Keratinocyte (primary cell): Measurements from ENCODE around the gene PCDHA6. TPM values are rescaled to one million over a fixed set of nuclear protein-coding genes. Genes with fewer than 3 reads are reported as not detected.

Experiments used
- DNase-seq: peaks from one replicate; pipeline ENCODE4 v3.0.0-alpha.2; 2011; ENCODE audit warnings: low read depth, missing footprints, low spot score
- FAIRE-seq: peaks from 2 replicates; lab custom pipeline; 2011; peaks lifted over from hg19 to GRCh38; lab: Jason Lieb, UNC
- H2AFZ ChIP-seq: 2 replicates; pipeline ENCODE4 v1.6.0; 2012; ENCODE audit warnings: low read length, control low read depth, inconsistent platforms; ENCODE audit not compliant: control insufficient read depth
- H3K27ac ChIP-seq: 2 replicates; pipeline ENCODE4 v1.5.1; 2011; ENCODE audit warnings: low read length; ENCODE audit not compliant: control insufficient read depth, insufficient read depth
- H3K27me3 ChIP-seq: 3 replicates; pipeline ENCODE4 v1.6.0; 2011; ENCODE audit warnings: low read length; ENCODE audit not compliant: control insufficient read depth, insufficient read depth; ENCODE audit errors: extremely low read depth
- H3K36me3 ChIP-seq, 2 experiments: 2 replicates in 1 of 2; 3 replicates in 1 of 2; pipeline ENCODE4 v1.5.1; 2011; ENCODE audit warnings: low read length in 2 of 2, mild to moderate bottlenecking in 1 of 2; ENCODE audit not compliant: control insufficient read depth in 2 of 2, insufficient read depth in 2 of 2; ENCODE audit errors: extremely low read depth in 1 of 2
- H3K4me1 ChIP-seq: 3 replicates; pipeline ENCODE4 v1.5.1; 2011; ENCODE audit warnings: low read length; ENCODE audit not compliant: control insufficient read depth, insufficient read depth; ENCODE audit errors: extremely low read depth
- H3K4me2 ChIP-seq: 3 replicates; pipeline ENCODE4 v1.6.0; 2011; ENCODE audit warnings: low read depth, low read length; ENCODE audit not compliant: control insufficient read depth, insufficient read depth; ENCODE audit errors: extremely low read depth
- H3K4me3 ChIP-seq, 3 experiments: fragments of 200-600 bp in 1 of 3; sonication (generic) in 1 of 3; 2 replicates in 2 of 3; 3 replicates in 1 of 3; pipeline ENCODE4 v1.5.1; 2011 to 2016; ENCODE audit warnings: low read length in 3 of 3, mild to moderate bottlenecking in 3 of 3, control low read depth in 2 of 3, inconsistent platforms in 1 of 3, low read depth in 1 of 3, mixed read lengths in 1 of 3, mixed run types in 1 of 3, moderate library complexity in 1 of 3; ENCODE audit not compliant: control insufficient read depth in 2 of 3, insufficient read depth in 2 of 3; ENCODE audit errors: extremely low read depth in 1 of 3
- H3K79me2 ChIP-seq: 2 replicates; pipeline ENCODE4 v1.6.0; 2012; ENCODE audit warnings: low read length; ENCODE audit not compliant: control insufficient read depth, insufficient read depth
- H3K9ac ChIP-seq: 3 replicates; pipeline ENCODE4 v1.6.0; 2011; ENCODE audit warnings: low read length; ENCODE audit not compliant: control insufficient read depth, insufficient read depth; ENCODE audit errors: extremely low read depth
- H3K9me1 ChIP-seq: 3 replicates; pipeline ENCODE4 v1.6.0; 2011; ENCODE audit warnings: low read length; ENCODE audit not compliant: control insufficient read depth, insufficient read depth; ENCODE audit errors: extremely low read depth
- H3K9me3 ChIP-seq: 2 replicates; pipeline ENCODE4 v1.5.1; 2012; ENCODE audit warnings: low read depth, low read length; ENCODE audit not compliant: control insufficient read depth
- H4K20me1 ChIP-seq: 3 replicates; pipeline ENCODE4 v1.6.0; 2011; ENCODE audit warnings: low read length; ENCODE audit not compliant: control insufficient read depth, insufficient read depth; ENCODE audit errors: extremely low read depth
- EZH2 ChIP-seq: IDR thresholded peaks from one replicate; pipeline ENCODE4 v1.6.1; 2012; ENCODE audit warnings: inconsistent platforms, mild to moderate bottlenecking, low read length, moderate library complexity
- dilution Hi-C: fragments of 300-500 bp; cut with MboI; formaldehyde crosslinking; loops from one replicate; pipeline ENCODE4 v1.7.0; 2020; ENCODE audit warnings: low sequenced_read_pairs; ENCODE audit not compliant: extremely low pct_ligation_motif_present
- polyA plus RNA-seq, 5 experiments: library from polyadenylated mRNA; depleted of rRNA in 3 of 5; stranded (reverse) in 3 of 5; stranded (forward) in 1 of 5; unstranded in 1 of 5; fragments of >200 nt; gene quantifications; 1 replicate in 1 of 5; 2 replicates in 3 of 5; 3 replicates in 1 of 5; pipeline versions ENCODE4 v1.2.1 to v1.2.3, GENCODE V29; 2011 to 2012; ENCODE audit warnings: missing spikeins in 2 of 5, low read depth in 1 of 5, low replicate concordance in 1 of 5
- TF ChIP-seq, protein P1 (sequence below), 3 experiments: IDR thresholded peaks in 1 of 3; conservative IDR thresholded peaks in 1 of 3; optimal IDR thresholded peaks in 1 of 3; 2 replicates in 2 of 3; 3 replicates in 1 of 3; pipeline versions ENCODE3 to v1.5.1; 2011; ENCODE audit warnings: low read length in 3 of 3, mild to moderate bottlenecking in 3 of 3, moderate library complexity in 2 of 3, control low read depth in 1 of 3, inconsistent platforms in 1 of 3; ENCODE audit not compliant: insufficient read depth in 2 of 3; ENCODE audit errors: extremely low read depth in 1 of 3

Gene PCDHA6
- polyA plus RNA-seq, 1 donor (not counting 4 experiments of a cell fraction or from before 2014, with no cell fraction given): 0.04 TPM

DNA sequence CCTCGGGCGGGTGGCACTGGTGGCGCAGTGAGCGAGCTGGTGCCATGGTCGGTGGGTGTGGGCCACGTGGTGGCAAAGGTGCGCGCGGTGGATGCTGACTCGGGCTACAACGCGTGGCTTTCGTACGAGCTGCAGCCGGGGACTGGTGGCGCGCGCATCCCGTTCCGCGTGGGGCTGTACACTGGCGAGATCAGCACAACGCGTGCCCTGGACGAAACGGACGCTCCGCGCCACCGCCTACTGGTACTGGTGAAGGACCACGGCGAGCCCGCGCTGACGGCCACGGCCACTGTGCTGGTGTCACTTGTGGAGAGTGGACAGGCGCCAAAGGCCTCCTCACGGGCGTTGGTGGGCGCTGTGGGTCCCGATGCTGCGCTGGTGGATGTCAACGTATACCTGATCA is 18.9 kb upstream of the PCDHA6 start:
- no peaks in the 10 kb centered on the region for H3K79me2 ChIP-seq
- peaks cover 2% of the 10 kb centered on the region for H3K9me3 ChIP-seq
- no peak overlapping the region for H3K27ac ChIP-seq
- TF ChIP-seq, protein P1, sequence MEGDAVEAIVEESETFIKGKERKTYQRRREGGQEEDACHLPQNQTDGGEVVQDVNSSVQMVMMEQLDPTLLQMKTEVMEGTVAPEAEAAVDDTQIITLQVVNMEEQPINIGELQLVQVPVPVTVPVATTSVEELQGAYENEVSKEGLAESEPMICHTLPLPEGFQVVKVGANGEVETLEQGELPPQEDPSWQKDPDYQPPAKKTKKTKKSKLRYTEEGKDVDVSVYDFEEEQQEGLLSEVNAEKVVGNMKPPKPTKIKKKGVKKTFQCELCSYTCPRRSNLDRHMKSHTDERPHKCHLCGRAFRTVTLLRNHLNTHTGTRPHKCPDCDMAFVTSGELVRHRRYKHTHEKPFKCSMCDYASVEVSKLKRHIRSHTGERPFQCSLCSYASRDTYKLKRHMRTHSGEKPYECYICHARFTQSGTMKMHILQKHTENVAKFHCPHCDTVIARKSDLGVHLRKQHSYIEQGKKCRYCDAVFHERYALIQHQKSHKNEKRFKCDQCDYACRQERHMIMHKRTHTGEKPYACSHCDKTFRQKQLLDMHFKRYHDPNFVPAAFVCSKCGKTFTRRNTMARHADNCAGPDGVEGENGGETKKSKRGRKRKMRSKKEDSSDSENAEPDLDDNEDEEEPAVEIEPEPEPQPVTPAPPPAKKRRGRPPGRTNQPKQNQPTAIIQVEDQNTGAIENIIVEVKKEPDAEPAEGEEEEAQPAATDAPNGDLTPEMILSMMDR (optimal IDR thresholded peaks at IDR 0.05 in 1 of 3, IDR thresholded peaks at IDR 0.05 in 1 of 3, conservative IDR thresholded peaks at IDR 0.05 in 1 of 3; ENCODE audit: extremely low read depth in 1 of 3, insufficient read depth in 2 of 3, low read length in 3 of 3): no peak
- TF ChIP-seq EZH2: no peak
- H3K4me3 ChIP-seq: no peak overlapping the region
- no peaks in the 10 kb centered on the region for H3K9me1 ChIP-seq
- H3K27me3 ChIP-seq: no peaks in the 10 kb centered on the region
- H3K36me3 ChIP-seq: no peaks in the 10 kb centered on the region
- no peaks in the 10 kb centered on the region for H3K4me1 ChIP-seq
- dilution Hi-C loops: no loop called here
- H3K4me2 ChIP-seq: no peak overlapping the region
- H4K20me1 ChIP-seq: no peaks in the 10 kb centered on the region
- DNase-seq (no peak), FAIRE-seq (no peak)
- H3K9ac ChIP-seq: no peak overlapping the region
- H2AFZ ChIP-seq: no peak overlapping the region

DNA sequence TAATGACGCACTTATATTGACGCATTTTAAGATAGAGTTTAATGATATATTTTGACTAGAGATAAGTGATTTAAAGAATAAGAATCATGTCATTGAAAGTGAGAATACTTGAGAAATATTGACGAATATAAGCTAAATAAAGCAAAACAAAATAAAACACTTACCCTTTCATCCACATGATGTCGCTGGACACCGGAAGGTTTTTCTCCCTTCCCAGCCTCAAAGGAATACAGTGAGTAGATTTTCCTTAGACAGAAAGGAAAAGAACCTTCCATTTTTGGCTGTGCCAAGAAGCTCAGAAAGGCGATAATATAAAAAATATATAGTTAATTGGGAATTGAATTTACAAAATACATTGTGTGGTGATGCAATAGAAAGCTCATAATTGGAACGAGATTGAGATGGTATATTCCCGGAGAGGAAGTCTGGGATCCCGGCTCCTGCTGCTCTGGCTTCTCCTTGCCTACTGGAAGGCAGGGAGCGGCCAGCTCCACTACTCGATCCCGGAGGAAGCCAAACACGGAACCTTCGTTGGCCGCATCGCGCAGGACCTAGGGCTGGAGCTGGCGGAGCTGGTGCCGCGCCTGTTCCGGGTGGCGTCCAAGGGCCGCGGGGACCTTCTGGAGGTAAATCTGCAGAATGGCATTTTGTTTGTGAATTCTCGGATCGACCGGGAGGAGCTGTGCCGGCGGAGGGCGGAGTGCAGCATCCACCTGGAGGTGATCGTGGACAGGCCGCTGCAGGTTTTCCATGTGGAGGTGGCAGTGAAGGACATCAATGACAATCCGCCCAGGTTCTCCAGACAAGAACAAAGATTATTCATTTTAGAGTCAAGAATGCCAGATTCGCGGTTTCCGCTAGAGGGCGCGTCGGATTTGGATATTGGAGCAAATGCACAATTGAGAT is 6.1 kb upstream of the PCDHA6 start, which contains the start of gene PCDHA5:
Gene PCDHA5 (plus strand): TSS at position 239 of the 906 bp plus-strand sequence.
- Histone ChIP-seq H4K20me1 (no peaks in the 10 kb centered on the region), H3K27ac (no peak within 1 kb of the TSS), H3K79me2 (no peaks in the 10 kb centered on the region), H3K4me1 (no peaks in the 10 kb centered on the region), H3K27me3 (no peaks in the 10 kb centered on the region), H3K36me3 (no peaks in the 10 kb centered on the region), H3K4me3 (no peak within 1 kb of the TSS), H3K9ac (no peak within 1 kb of the TSS), H2AFZ (no peak within 1 kb of the TSS), H3K9me1 (no peaks in the 10 kb centered on the region), H3K9me3 (peaks cover 9% of the 10 kb centered on the region), H3K4me2 (no peak within 1 kb of the TSS)
- DNase-seq (no peak), FAIRE-seq (no peak)
- dilution Hi-C loops: no loop called here
- TF ChIP-seq, protein P1 (optimal IDR thresholded peaks at IDR 0.05 in 1 of 3, IDR thresholded peaks at IDR 0.05 in 1 of 3, conservative IDR thresholded peaks at IDR 0.05 in 1 of 3; ENCODE audit: extremely low read depth in 1 of 3, insufficient read depth in 2 of 3, low read length in 3 of 3): peak; percentile 23 to 37 (median 34)
- TF ChIP-seq EZH2: no peak
